ENCODE results near the gene HNRNPL. TPM values are rescaled to one million over a fixed set of nuclear protein-coding genes. Genes with fewer than 3 reads are reported as not detected.

The HNRNPL gene
- total and polyA plus RNA-seq, 2 of the 8 experiments (the other 6 are each of a cell fraction or from before 2014, with no cell fraction given), result 404 to 779 TPM

DNA sequence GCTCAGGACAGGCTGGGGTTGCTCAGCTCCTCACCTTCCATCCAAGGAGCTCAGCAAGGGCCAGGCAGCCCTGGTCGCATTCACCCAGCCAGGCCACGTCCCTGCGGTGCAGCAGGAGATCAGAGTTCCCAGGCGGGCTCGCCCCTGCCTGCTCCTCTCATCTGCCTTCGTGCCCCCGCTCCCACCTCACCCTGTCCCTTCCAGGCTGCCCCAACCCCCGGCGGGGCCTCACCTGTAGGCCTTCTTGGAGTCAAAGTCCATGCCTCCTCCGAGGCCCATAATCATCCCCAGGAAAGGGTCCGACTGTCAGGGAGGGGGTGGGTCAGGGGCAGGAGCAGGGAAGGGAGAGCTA is 29.6 kb upstream of the HNRNPL start:
- FAIRE-seq, result no peak
- H3K9ac ChIP-seq (replicated peaks in 1 of 4; ENCODE audit: extremely low read depth in 1 of 4, low read depth in 3 of 4, low read length in 3 of 4), result no peak overlapping the region
- no peak overlapping the region for H2BK120ac ChIP-seq (replicated peaks; ENCODE audit: low read depth, low read length)
- H3K79me1 ChIP-seq (ENCODE audit: low read depth, low read length), result no peaks in the 10 kb centered on the region
- no peak overlapping the region for H3K23ac ChIP-seq (ENCODE audit: insufficient read length)
- H4K8ac ChIP-seq (ENCODE audit: extremely low read depth, insufficient read depth, low read length), result no peak overlapping the region
- H4K91ac ChIP-seq (replicated peaks; ENCODE audit: insufficient read length, low read length), result no peak overlapping the region
- no peak for DNase-seq (ENCODE audit: low read depth in 1 of 2, low spot score in 2 of 2)
- no peak overlapping the region for H2BK15ac ChIP-seq (ENCODE audit: low read length)
- WGBS, 2 experiments (ENCODE audit: extremely low coverage in 1 of 2, insufficient coverage in 1 of 2, insufficient read length in 1 of 2, insufficient replicate concordance in 2 of 2, low coverage in 1 of 2, low lambda C conversion rate in 2 of 2, missing lambda C conversion rate in 1 of 2), result 95% methylated on average over 9 of the region's 11 CpGs; no CpG with 5 or more reads in 1 of the 2 experiments
- ChIA-PET POLR2A (ENCODE audit: partially characterized antibody) (interaction anchor here (0.6 to 6.1 kb wide), 6 partner anchors 8 to 48 kb away, joined by 3 to 35 read pairs (median 7); no protein-coding TSS in a partner anchor), CTCF (ENCODE audit: partially characterized antibody) (interaction anchor here (0.6 to 7.0 kb wide), 9 partner anchors 9 to 118 kb away, joined by 3 to 97 read pairs (median 3); no protein-coding TSS in a partner anchor)
- no peak overlapping the region for H3K4me3 ChIP-seq (ENCODE audit: extremely low read depth in 1 of 4, insufficient read depth in 2 of 4, low read depth in 3 of 4, low read length in 4 of 4)
- H3K9me3 ChIP-seq (ENCODE audit: insufficient read depth in 2 of 2, low read depth in 1 of 2, low read length in 1 of 2), result no peaks in the 10 kb centered on the region
- no peak overlapping the region for H3K18ac ChIP-seq (ENCODE audit: extremely low read depth, low read length)
- H3K56ac ChIP-seq (replicated peaks; ENCODE audit: insufficient read length, low read depth, low read length), result no peak overlapping the region
- no peaks in the 10 kb centered on the region for H3K27me3 ChIP-seq (replicated peaks in 1 of 4; ENCODE audit: control insufficient read depth in 3 of 4, extremely low read depth in 1 of 4, insufficient read depth in 3 of 4, low read length in 3 of 4)
- H3K14ac ChIP-seq (ENCODE audit: insufficient read length), result no peak overlapping the region
- H3K36me3 ChIP-seq (ENCODE audit: control insufficient read depth in 2 of 4, insufficient read depth in 4 of 4, low read length in 3 of 4), result no peaks in the 10 kb centered on the region
- no peaks in the 10 kb centered on the region for H4K20me1 ChIP-seq (replicated peaks in 1 of 2; ENCODE audit: control insufficient read depth in 1 of 2, insufficient read depth in 2 of 2, low read length in 2 of 2)
- H2BK5ac ChIP-seq (ENCODE audit: low read depth, low read length), result no peak overlapping the region
- H3K79me2 ChIP-seq (ENCODE audit: control insufficient read depth in 1 of 2, insufficient read depth in 2 of 2, low read length in 2 of 2), result no peaks in the 10 kb centered on the region
- TF ChIP-seq, protein P1, sequence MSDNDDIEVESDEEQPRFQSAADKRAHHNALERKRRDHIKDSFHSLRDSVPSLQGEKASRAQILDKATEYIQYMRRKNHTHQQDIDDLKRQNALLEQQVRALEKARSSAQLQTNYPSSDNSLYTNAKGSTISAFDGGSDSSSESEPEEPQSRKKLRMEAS (IDR thresholded peaks at IDR 0.05), result no peak
- TF ChIP-seq RAD21 (IDR thresholded peaks at IDR 0.05 in 1 of 2, conservative IDR thresholded peaks at IDR 0.05 in 1 of 2; ENCODE audit: low read depth in 2 of 2, low read length in 2 of 2) (no peak), SAP30 (IDR thresholded peaks at IDR 0.05; ENCODE audit: insufficient read depth, insufficient replicate concordance, low read length) (no peak)
- no peak overlapping the region for H2BK12ac ChIP-seq (ENCODE audit: low read depth, low read length)
- H3K27ac ChIP-seq (ENCODE audit: low read depth, low read length), result no peak overlapping the region
- no peaks in the 10 kb centered on the region for H3K23me2 ChIP-seq (ENCODE audit: low read depth, low read length)
- no peak overlapping the region for H3K4me2 ChIP-seq (ENCODE audit: insufficient read depth in 1 of 2, low read depth in 2 of 2, low read length in 2 of 2)
- H3K4me1 ChIP-seq (replicated peaks in 1 of 4; ENCODE audit: control insufficient read depth in 3 of 4, insufficient read depth in 4 of 4, low read length in 3 of 4), result peaks cover 0 to 8% (median 3%) of the 10 kb centered on the region in 4 experiments; a peak in 6 of 7 replicates
- H2BK20ac ChIP-seq (ENCODE audit: low read length), result no peak overlapping the region
- no peak overlapping the region for H2AFZ ChIP-seq (ENCODE audit: low read length)
- no peak overlapping the region for H2AK5ac ChIP-seq (ENCODE audit: low read depth, low read length)
- H4K5ac ChIP-seq (ENCODE audit: insufficient read length, low read depth, low read length), result no peak overlapping the region
- no peak overlapping the region for H3K4ac ChIP-seq (replicated peaks; ENCODE audit: insufficient read length, low read depth, low read length)

All from H1 (cell line).